HCT116 (cell line): ENCODE data around the gene PAXIP1. TPM values are rescaled to one million over a fixed set of nuclear protein-coding genes. Genes with fewer than 3 reads are reported as not detected.

Experiments used
- ATAC-seq: fragments of 200-7000 bp; cut with Tn5 transposase; 2 replicates; pipeline ENCODE4 v1.9.1; 2020; ENCODE audit warnings: mild to moderate bottlenecking, moderate library complexity
- BruUV-seq: library from RNA; stranded (reverse); fragments of 400-500 nt; replicated peaks from 2 replicates; lab custom pipeline; 2021; lab: Mats Ljungman, UMichigan
- CTCF ChIA-PET: fragments of 300-600 bp; sonication (Branson Sonifier 250); formaldehyde crosslinking; loops from one replicate; lab custom pipeline; 2021; ENCODE audit warnings: antibody characterized with exemption; lab: Charles Lee
- POLR2A ChIA-PET: fragments of 300-600, 350-600 bp; sonication (Branson Sonifier 250); formaldehyde crosslinking; loops from one replicate; lab custom pipeline; 2021; ENCODE audit warnings: antibody characterized with exemption; lab: Charles Lee
- RAD21 ChIA-PET, 2 experiments: fragments of 300-600 bp; sonication (Branson Sonifier 250); formaldehyde crosslinking; loops; one replicate each; lab custom pipeline; 2023; ENCODE audit warnings: low total read pairs in 2 of 2; ENCODE audit not compliant: uncharacterized antibody in 2 of 2, unreplicated experiment in 2 of 2, low non-redundant PET in 1 of 2; lab: Charles Lee
- DNase-seq: peaks from one replicate; pipeline ENCODE4 v3.0.0-alpha.2; 2010; ENCODE audit warnings: low read depth, low spot score
- H2AFZ ChIP-seq: fragments of 200-600 bp; shearing (Covaris generic), sonication (generic); 2 replicates; pipeline ENCODE4 v1.6.1; 2017; ENCODE audit warnings: low read depth, mixed run types, mixed read lengths, antibody characterized with exemption, low read length; ENCODE audit not compliant: poor library complexity, severe bottlenecking
- H3K27ac ChIP-seq: 2 replicates; pipeline ENCODE4 v1.5.1; 2012; ENCODE audit warnings: low read depth, low read length
- H3K27me3 ChIP-seq: fragments of 200-600 bp; sonication (generic); 2 replicates; pipeline ENCODE4 v1.6.1; 2016; ENCODE audit warnings: mixed run types, low read length, mixed read lengths; ENCODE audit not compliant: insufficient read depth
- H3K36me3 ChIP-seq, 2 experiments: fragments of 200-500 bp in 1 of 2; fragments of 200-600 bp in 1 of 2; sonication (Bioruptor generic) in 1 of 2; sonication (generic) in 1 of 2; 2 replicates each; pipeline versions ENCODE4 v1.5.1 to v1.6.1; 2014 to 2016; ENCODE audit warnings: low read length in 2 of 2, inconsistent platforms in 1 of 2, mixed read lengths in 1 of 2, mixed run types in 1 of 2; ENCODE audit not compliant: insufficient read depth in 2 of 2, control insufficient read depth in 1 of 2
- H3K4me1 ChIP-seq, 2 experiments: fragments of 200-600 bp in 1 of 2; sonication (generic) in 1 of 2; 2 replicates each; pipeline versions ENCODE4 v1.5.1 to v1.6.1; 2012 to 2017; ENCODE audit warnings: low read length in 2 of 2, inconsistent platforms in 1 of 2, mild to moderate bottlenecking in 1 of 2, mixed read lengths in 1 of 2, mixed run types in 1 of 2, moderate library complexity in 1 of 2; ENCODE audit not compliant: insufficient read depth in 2 of 2, control insufficient read depth in 1 of 2
- H3K4me2 ChIP-seq: fragments of 200-600 bp; sonication (generic); 2 replicates; pipeline ENCODE4 v1.6.1; 2017; ENCODE audit warnings: mixed run types, low read length, mixed read lengths
- H3K4me3 ChIP-seq, 2 experiments: fragments of 200-600 bp in 1 of 2; sonication (generic) in 1 of 2; replicated peaks in 1 of 2; 2 replicates each; pipeline ENCODE4 v1.5.1; 2011 to 2016; ENCODE audit warnings: low read length in 2 of 2, control low read depth in 1 of 2, low read depth in 1 of 2, mild to moderate bottlenecking in 1 of 2, mixed read lengths in 1 of 2, mixed run types in 1 of 2
- H3K79me2 ChIP-seq: fragments of 200-600 bp; sonication (generic); 2 replicates; pipeline ENCODE4 v1.6.1; 2017; ENCODE audit warnings: mild to moderate bottlenecking, mixed run types, low read length, moderate library complexity, mixed read lengths; ENCODE audit not compliant: insufficient read depth
- H3K9ac ChIP-seq: fragments of 200-600 bp; sonication (generic); 2 replicates; pipeline ENCODE4 v1.6.1; 2016; ENCODE audit warnings: low read length, mixed read lengths
- H3K9me2 ChIP-seq: fragments of 200-600 bp; sonication (generic), shearing (Covaris generic); 2 replicates; pipeline ENCODE4 v1.6.1; 2017; ENCODE audit warnings: mixed run types, mild to moderate bottlenecking, moderate library complexity; ENCODE audit not compliant: insufficient read depth
- H3K9me3 ChIP-seq, 2 experiments: fragments of 200-500 bp in 1 of 2; fragments of 200-600 bp in 1 of 2; sonication (Bioruptor generic) in 1 of 2; sonication (generic) in 1 of 2; 2 replicates each; pipeline ENCODE4 v1.6.1; 2014 to 2017; ENCODE audit warnings: low read length in 2 of 2, mixed read lengths in 2 of 2, inconsistent platforms in 1 of 2, low read depth in 1 of 2, mild to moderate bottlenecking in 1 of 2, mixed run types in 1 of 2, moderate library complexity in 1 of 2; ENCODE audit not compliant: control insufficient read depth in 1 of 2, insufficient read depth in 1 of 2
- H4K20me1 ChIP-seq: fragments of 200-600 bp; sonication (generic), shearing (Covaris generic); 2 replicates; pipeline ENCODE4 v1.6.1; 2017; ENCODE audit warnings: mixed run types, mild to moderate bottlenecking, moderate library complexity; ENCODE audit not compliant: insufficient read depth
- CBX3 ChIP-seq: IDR thresholded peaks from 2 replicates; pipeline ENCODE4 v1.6.1; 2012; ENCODE audit warnings: low read depth
- JUND ChIP-seq: IDR thresholded peaks from 2 replicates; pipeline ENCODE4 v1.6.1; 2012
- POLR2A ChIP-seq: IDR thresholded peaks from 2 replicates; pipeline ENCODE4 v1.7.0; 2011; ENCODE audit warnings: borderline replicate concordance; ENCODE audit not compliant: insufficient read depth, insufficient read length; ENCODE audit errors: extremely low read depth
- POLR2AphosphoS5 ChIP-seq: IDR thresholded peaks from 2 replicates; pipeline ENCODE4 v1.6.1; 2011; ENCODE audit warnings: mild to moderate bottlenecking, low read depth, low read length, moderate library complexity
- SIN3A ChIP-seq: IDR thresholded peaks from 2 replicates; pipeline ENCODE4 v1.6.1; 2012; ENCODE audit warnings: low read depth
- SP1 ChIP-seq: IDR thresholded peaks from 2 replicates; pipeline ENCODE4 v1.6.1; 2012; ENCODE audit warnings: low read depth
- SRF ChIP-seq: IDR thresholded peaks from 2 replicates; pipeline ENCODE4 v1.6.1; 2012; ENCODE audit warnings: low read depth
- YY1 ChIP-seq: IDR thresholded peaks from 2 replicates; pipeline ENCODE4 v1.6.1; 2011; ENCODE audit warnings: low read length, low read depth, moderate library complexity, mild to moderate bottlenecking; ENCODE audit not compliant: insufficient replicate concordance; ENCODE audit errors: extremely low read depth
- ZFX ChIP-seq: fragments of 450-650 bp; IDR thresholded peaks from 2 replicates; pipeline ENCODE4 v1.6.1; 2017
- intact Hi-C: fragments of 100-400 bp; cut with micrococcal nuclease; formaldehyde crosslinking; loops from 2 replicates; pipeline ENCODE4 v1.10.0; 2022
- total RNA-seq: library from RNA; stranded (reverse); gene quantifications from one replicate; pipeline ENCODE4 v1.2.1, GENCODE V29; 2021; ENCODE audit not compliant: unreplicated experiment
- TF ChIP-seq, protein P1 (sequence below): IDR thresholded peaks from 2 replicates; pipeline ENCODE4 v1.6.1; 2012
- TF ChIP-seq, protein P2 (sequence below), 3 experiments: fragments of 200-600 bp in 1 of 3; sonication (generic) in 1 of 3; IDR thresholded peaks in 2 of 3; conservative IDR thresholded peaks in 1 of 3; 2 replicates each; pipeline ENCODE4 v1.5.1; 2012 to 2017; ENCODE audit warnings: low read depth in 2 of 3, low read length in 2 of 3, antibody characterized with exemption in 1 of 3, borderline replicate concordance in 1 of 3, control low read depth in 1 of 3, mild to moderate bottlenecking in 1 of 3, mixed read lengths in 1 of 3, mixed run types in 1 of 3, moderate library complexity in 1 of 3; ENCODE audit not compliant: insufficient read depth in 1 of 3

Gene PAXIP1
- total RNA-seq, 1 experiment from 2014 or later: 20.4 TPM

DNA sequence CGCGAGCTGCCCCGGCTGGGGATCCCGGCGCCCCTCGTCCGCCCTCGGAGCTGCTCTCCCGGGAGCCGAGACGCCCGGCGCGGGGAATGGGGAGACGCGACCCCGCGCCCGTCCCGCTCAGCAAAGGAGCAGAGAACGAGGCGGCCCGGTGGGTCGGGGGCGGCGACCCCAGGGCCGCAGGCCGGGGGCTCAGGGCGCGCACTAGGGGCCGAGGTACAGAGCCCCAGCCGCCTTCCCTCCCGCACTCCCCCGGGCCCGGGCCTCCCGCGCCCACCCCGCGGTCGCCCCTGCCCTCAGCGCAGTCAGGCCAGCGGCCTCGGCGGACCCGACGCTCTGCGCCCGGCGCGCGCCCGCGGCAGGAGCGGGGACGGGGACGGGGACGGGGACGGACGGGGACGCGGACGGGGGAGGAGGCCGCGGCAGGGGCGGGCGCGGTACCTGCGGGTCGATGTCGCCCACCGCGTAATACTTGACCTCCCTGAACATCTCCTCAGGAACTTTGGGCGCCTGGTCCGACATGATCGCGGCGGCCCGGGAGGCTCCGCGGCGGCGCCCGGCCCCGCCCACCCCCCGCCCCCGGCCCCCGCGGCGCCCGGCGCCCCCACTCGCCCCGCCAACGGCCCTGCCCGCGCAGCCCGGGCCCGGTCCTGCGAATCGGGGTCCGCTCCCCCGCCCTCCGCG is 373 bp downstream of the PAXIP1 start:
- DNase-seq (no peak), ATAC-seq (peak; percentile 46)
- Histone ChIP-seq H3K36me3 (peaks cover 5 to 6% of the 10 kb centered on the region in 2 experiments; a peak in 2 of 4 replicates), H3K4me3 (peak overlapping the region; percentile 66 to 75), H3K27ac (peak overlapping the region; percentile 88), H4K20me1 (no peaks in the 10 kb centered on the region), H2AFZ (no peak overlapping the region), H3K9me2 (no peaks in the 10 kb centered on the region), H3K79me2 (peaks cover 61% of the 10 kb centered on the region), H3K27me3 (no peaks in the 10 kb centered on the region), H3K9me3 (no peaks in the 10 kb centered on the region), H3K4me2 (peak overlapping the region; percentile 89), H3K4me1 (peaks cover 5 to 19% of the 10 kb centered on the region in 2 experiments; a peak in 3 of 4 replicates), H3K9ac (peak overlapping the region; percentile 84)
- ChIA-PET POLR2A (interaction anchor here (1.0 kb wide), 1 partner anchor 75 kb away, joined by 3 read pairs; no protein-coding TSS in a partner anchor), CTCF (no interaction called here), RAD21 (interaction anchor here in 1 of 2 experiments (1.0 kb wide), 1 partner anchor 11 kb away, joined by 4 read pairs; no protein-coding TSS in a partner anchor)
- intact Hi-C loops: loop anchor here (5.0 to 10.0 kb wide), 2 partner anchors 205 to 342 kb away; no protein-coding TSS in a partner anchor
- TF ChIP-seq ZFX (peak; percentile 75), POLR2AphosphoS5 (peak; percentile 45; the same call in 1 of the 2 replicates), YY1 (peak; percentile 19), SP1 (no peak)
- no TSS peak for BruUV-seq

DNA sequence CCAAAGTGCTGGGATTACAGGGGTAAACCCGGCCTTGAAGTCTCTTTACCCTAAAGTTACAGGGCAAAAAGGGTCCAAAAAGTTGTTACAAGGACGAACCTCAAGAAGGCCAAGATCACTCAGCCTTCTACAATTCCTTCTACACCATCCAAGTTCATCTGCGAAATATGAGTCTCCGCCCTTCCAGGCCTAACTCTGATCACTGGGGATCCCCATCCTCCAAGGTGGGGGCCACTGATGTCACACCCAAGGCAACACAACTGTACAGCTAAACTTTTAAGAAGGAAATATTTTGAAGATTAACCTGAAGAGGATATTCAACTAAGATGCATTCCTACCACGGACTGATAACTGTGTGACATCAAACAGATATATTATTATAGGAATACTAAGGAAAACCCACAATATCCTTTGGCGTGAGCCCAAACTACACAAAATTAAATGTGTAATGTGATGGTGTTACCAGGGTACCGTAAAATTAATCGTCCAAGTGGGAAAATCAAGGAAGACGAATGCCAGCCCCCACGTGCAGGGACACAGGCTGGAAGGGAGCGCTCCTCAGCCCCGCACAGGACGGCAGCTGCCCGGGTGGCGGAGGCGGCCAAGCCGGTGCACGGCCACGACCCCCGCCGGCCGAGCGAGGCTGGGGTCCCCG is 1.0 kb downstream of the PAXIP1 start:
- ChIA-PET RAD21 (no interaction called here), CTCF (no interaction called here), POLR2A (no interaction called here)
- Histone ChIP-seq H3K4me3 (peak overlapping the region; percentile 66 to 75), H4K20me1 (no peaks in the 10 kb centered on the region), H3K36me3 (peaks cover 9 to 11% of the 10 kb centered on the region in 2 experiments; a peak in 2 of 4 replicates), H3K4me1 (peaks cover 5 to 19% of the 10 kb centered on the region in 2 experiments; a peak in 3 of 4 replicates), H3K27ac (peak overlapping the region; percentile 82), H3K79me2 (peaks cover 66% of the 10 kb centered on the region), H2AFZ (no peak overlapping the region), H3K9me2 (no peaks in the 10 kb centered on the region), H3K9ac (peak overlapping the region; percentile 84), H3K4me2 (peak overlapping the region; percentile 89), H3K27me3 (no peaks in the 10 kb centered on the region), H3K9me3 (no peaks in the 10 kb centered on the region)
- ATAC-seq: no peak
- intact Hi-C loops: loop anchor here (5.0 to 10.0 kb wide), 2 partner anchors 205 to 343 kb away; no protein-coding TSS in a partner anchor
- DNase-seq: no peak
- BruUV-seq: no TSS peak
- TF ChIP-seq POLR2A: no peak
- no peak for TF ChIP-seq SIN3A
- no peak for TF ChIP-seq POLR2AphosphoS5
- TF ChIP-seq JUND: no peak
- no peak for TF ChIP-seq YY1
- TF ChIP-seq, protein P1, sequence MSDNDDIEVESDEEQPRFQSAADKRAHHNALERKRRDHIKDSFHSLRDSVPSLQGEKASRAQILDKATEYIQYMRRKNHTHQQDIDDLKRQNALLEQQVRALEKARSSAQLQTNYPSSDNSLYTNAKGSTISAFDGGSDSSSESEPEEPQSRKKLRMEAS: no peak
- no peak for TF ChIP-seq SRF
- TF ChIP-seq, protein P2, sequence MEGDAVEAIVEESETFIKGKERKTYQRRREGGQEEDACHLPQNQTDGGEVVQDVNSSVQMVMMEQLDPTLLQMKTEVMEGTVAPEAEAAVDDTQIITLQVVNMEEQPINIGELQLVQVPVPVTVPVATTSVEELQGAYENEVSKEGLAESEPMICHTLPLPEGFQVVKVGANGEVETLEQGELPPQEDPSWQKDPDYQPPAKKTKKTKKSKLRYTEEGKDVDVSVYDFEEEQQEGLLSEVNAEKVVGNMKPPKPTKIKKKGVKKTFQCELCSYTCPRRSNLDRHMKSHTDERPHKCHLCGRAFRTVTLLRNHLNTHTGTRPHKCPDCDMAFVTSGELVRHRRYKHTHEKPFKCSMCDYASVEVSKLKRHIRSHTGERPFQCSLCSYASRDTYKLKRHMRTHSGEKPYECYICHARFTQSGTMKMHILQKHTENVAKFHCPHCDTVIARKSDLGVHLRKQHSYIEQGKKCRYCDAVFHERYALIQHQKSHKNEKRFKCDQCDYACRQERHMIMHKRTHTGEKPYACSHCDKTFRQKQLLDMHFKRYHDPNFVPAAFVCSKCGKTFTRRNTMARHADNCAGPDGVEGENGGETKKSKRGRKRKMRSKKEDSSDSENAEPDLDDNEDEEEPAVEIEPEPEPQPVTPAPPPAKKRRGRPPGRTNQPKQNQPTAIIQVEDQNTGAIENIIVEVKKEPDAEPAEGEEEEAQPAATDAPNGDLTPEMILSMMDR (IDR thresholded peaks at IDR 0.05 in 2 of 3, conservative IDR thresholded peaks at IDR 0.05 in 1 of 3; ENCODE audit: borderline replicate concordance in 1 of 3, insufficient read depth in 1 of 3, low read depth in 2 of 3, low read length in 2 of 3): no peak
- TF ChIP-seq CBX3: no peak
